CMK (cell line): ENCODE results near the gene FOXD3.
A peak's percentile ranks its signal among the peaks of the same experiment; 100 is the strongest.

ENCODE experiments used
- DNase-seq: peaks from one replicate; pipeline ENCODE4 v3.0.0-alpha.2; 2010; ENCODE audit warnings: low read depth

The FOXD3 gene

DNA sequence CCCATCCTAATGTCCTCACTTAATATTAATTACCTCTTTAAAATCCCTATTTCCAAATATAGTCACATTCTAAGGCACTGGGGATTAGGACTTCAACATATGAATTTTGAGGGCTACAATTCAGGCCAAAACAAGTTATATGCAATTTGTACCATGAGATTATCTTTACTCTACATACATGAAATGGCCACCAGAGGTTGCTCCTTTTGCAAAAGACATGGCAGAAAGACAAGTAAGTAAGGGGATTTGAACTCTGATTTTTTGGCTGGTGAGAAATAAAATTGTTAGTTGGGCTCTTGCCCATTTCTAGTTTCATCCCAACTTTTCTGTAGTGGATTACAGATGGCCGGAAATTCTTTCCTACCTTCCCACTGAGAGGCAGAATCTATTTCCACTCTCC, 40.2 kb downstream of the FOXD3 start:
- DNase-seq: no peak

DNA sequence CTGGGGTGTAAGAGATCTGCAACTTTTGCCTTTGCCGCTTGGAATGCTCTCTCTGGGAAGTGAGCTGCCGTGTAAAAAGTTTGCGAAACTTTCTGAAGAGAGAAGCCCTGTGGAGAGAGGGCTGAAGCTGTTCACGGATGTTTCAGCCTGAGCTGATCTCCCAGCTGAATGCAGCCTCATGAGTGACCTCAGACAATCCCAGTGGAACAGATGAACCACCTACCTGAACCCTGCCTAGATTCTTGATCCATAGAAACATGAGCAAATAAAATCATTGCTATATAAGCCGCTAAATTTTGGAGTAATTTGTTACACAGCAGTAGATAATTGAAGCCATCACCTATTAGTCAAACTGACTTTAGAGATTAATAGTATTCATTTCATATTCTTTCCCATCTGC, 40.6 kb downstream of the FOXD3 start:
- no peak for DNase-seq

- DNase-seq: no peak
Observed at GRCh38 chr1:63366908-63367214, 44.5 kb downstream of the FOXD3 start.

GRCh38 chr1:63367215-63368103, 45.1 kb downstream of the FOXD3 start, which contains the start of gene ALG6:
Gene ALG6 (plus strand): TSS chr1:63367627. CDS start chr1:63370978, 3,351 bp downstream.
- peak; percentile 86 for DNase-seq

GRCh38 chr1:63368131-63368530, 45.8 kb downstream of the FOXD3 start:
- DNase-seq: no peak
